GM19328 (cell line): ENCODE results near the gene LECT2.

Experiments used
- ATAC-seq: cut with Tn5 transposase; IDR thresholded peaks from one replicate; pipeline ENCODE4 v1.9.1; 2021; ENCODE audit warnings: mild to moderate bottlenecking, moderate library complexity; ENCODE audit not compliant: unreplicated experiment

LECT2 gene

GRCh38 chr5:135954899-135955298, at the start of gene LECT2:
Gene LECT2, minus strand, starts transcription at chr5:135954983. Its CDS starts 150 bp downstream, at chr5:135954833.
- ATAC-seq: no peak

- no peak for ATAC-seq
Observed at GRCh38 chr5:136004436-136004835, 49.7 kb upstream of the LECT2 start.

GRCh38 chr5:136001466-136001981, 46.7 kb upstream of the LECT2 start:
- no peak for ATAC-seq

GRCh38 chr5:136000932-136001331, 46.1 kb upstream of the LECT2 start:
- ATAC-seq: no peak

- ATAC-seq: no peak
Observed at GRCh38 chr5:136000147-136000546, 45.4 kb upstream of the LECT2 start.

- ATAC-seq: no peak
Observed at GRCh38 chr5:135999406-136000139, 44.8 kb upstream of the LECT2 start.

- no peak for ATAC-seq
Observed at GRCh38 chr5:135998889-135999288, 44.1 kb upstream of the LECT2 start.

- no peak for ATAC-seq
Observed at GRCh38 chr5:135997673-135998335, 43.0 kb upstream of the LECT2 start.

GRCh38 chr5:135996611-135997010, 41.8 kb upstream of the LECT2 start:
- no peak for ATAC-seq

- ATAC-seq: no peak
Observed at GRCh38 chr5:135995976-135996375, 41.2 kb upstream of the LECT2 start.

- ATAC-seq: no peak
Observed at GRCh38 chr5:135993880-135994636, 39.3 kb upstream of the LECT2 start.

GRCh38 chr5:135993335-135993879, 38.6 kb upstream of the LECT2 start:
- ATAC-seq: no peak

GRCh38 chr5:135991429-135991828, 36.6 kb upstream of the LECT2 start:
- no peak for ATAC-seq

- ATAC-seq: no peak
Observed at GRCh38 chr5:135990528-135991255, 35.9 kb upstream of the LECT2 start.

- ATAC-seq: no peak
Observed at GRCh38 chr5:135989686-135990085, 34.9 kb upstream of the LECT2 start.

- ATAC-seq: no peak
Observed at GRCh38 chr5:135988546-135988945, 33.8 kb upstream of the LECT2 start.

GRCh38 chr5:135986891-135987401, 32.2 kb upstream of the LECT2 start:
- no peak for ATAC-seq

- no peak for ATAC-seq
Observed at GRCh38 chr5:135986401-135986800, 31.6 kb upstream of the LECT2 start.

- ATAC-seq: no peak
Observed at GRCh38 chr5:135985951-135986350, 31.2 kb upstream of the LECT2 start.

GRCh38 chr5:135980620-135981019, 25.8 kb upstream of the LECT2 start:
- ATAC-seq: no peak
